SK-N-MC (cell line): ENCODE data around the gene HS3ST3A1.
"Not testable (repeated sequence)": the region's sequence is repeated elsewhere in the genome, so short reads cannot be mapped to it uniquely, and the experiment has no call there.

Experiments used
- EZH2 ChIP-seq: fragments of 200-600 bp; sonication (generic); IDR thresholded peaks from one replicate; pipeline ENCODE4 v1.6.1; 2017; ENCODE audit warnings: antibody characterized with exemption
- FOXP2 ChIP-seq: optimal IDR thresholded peaks from 2 replicates; pipeline ENCODE3; 2011; ENCODE audit warnings: mild to moderate bottlenecking, moderate library complexity; ENCODE audit not compliant: insufficient read depth; ENCODE audit errors: extremely low read length, control extremely low read depth
- POLR2AphosphoS5 ChIP-seq: IDR thresholded peaks from 2 replicates; pipeline ENCODE4 v1.6.1; 2012; ENCODE audit warnings: mild to moderate bottlenecking, low read depth, low read length, borderline replicate concordance

- TF ChIP-seq POLR2AphosphoS5, EZH2, FOXP2: not testable (repeated sequence)
These were observed 53.2 kb downstream of the HS3ST3A1 start for GRCh38 chr17:13548576-13548975.
